A204.1 (cell line): ENCODE results near the gene MAP3K20.
"Not testable (repeated sequence)": the region's sequence is repeated elsewhere in the genome, so short reads cannot be mapped to it uniquely, and the experiment has no call there.

ENCODE experiments used
- FAIRE-seq: peaks from 2 replicates; lab custom pipeline; 2012; peaks lifted over from hg19 to GRCh38; lab: Jason Lieb, UNC

The MAP3K20 gene

GRCh38 chr2:173075781-173076580, at the start of gene MAP3K20:
Gene MAP3K20 (plus strand): TSS chr2:173075846. CDS start chr2:173091032, 15,186 bp downstream.
- FAIRE-seq: no peak

DNA sequence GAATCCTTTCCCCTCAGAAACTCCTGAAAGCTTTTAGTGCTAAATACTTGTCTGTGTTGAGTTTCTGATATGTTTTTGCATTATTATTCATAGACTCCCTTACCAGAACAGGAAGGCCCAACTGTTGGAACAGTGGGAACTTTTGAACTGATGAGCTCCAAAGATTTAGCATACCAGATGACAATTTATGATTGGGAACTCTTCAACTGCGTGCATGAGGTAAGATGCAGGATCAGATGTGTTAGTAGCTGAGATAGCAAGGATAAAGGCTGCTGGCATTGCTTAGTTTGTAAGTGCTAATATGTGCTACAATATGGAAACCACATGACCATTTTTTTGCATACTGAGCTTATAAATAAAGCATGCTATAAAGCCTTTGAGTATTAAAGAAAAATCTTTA, 49.2 kb upstream of the MAP3K20 start:
- FAIRE-seq: no peak

- peak; percentile 94 for FAIRE-seq
Observed at GRCh38 chr2:173027181-173028128, 48.2 kb upstream of the MAP3K20 start.

DNA sequence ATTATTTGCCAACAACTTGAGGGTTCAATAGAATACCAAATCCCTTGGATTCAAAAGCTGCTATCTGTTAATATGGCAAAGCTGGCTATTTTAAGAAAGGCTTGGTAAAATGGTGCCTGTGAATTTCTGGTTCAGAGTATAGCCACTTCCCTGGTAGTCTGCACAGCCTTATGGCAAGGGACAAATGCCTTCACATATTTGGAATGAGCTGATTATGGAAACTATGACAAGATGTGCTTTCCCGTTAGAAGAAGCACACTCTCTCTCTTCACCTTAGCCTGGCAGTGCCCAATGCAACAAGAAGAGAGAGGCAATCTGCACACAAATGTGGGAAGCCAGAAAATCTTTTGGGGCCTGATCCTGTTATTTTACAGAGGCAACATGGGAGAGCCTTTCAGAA, 47.5 kb upstream of the MAP3K20 start:
- no peak for FAIRE-seq

GRCh38 chr2:173028671-173029070, 47.0 kb upstream of the MAP3K20 start:
- FAIRE-seq: no peak

DNA sequence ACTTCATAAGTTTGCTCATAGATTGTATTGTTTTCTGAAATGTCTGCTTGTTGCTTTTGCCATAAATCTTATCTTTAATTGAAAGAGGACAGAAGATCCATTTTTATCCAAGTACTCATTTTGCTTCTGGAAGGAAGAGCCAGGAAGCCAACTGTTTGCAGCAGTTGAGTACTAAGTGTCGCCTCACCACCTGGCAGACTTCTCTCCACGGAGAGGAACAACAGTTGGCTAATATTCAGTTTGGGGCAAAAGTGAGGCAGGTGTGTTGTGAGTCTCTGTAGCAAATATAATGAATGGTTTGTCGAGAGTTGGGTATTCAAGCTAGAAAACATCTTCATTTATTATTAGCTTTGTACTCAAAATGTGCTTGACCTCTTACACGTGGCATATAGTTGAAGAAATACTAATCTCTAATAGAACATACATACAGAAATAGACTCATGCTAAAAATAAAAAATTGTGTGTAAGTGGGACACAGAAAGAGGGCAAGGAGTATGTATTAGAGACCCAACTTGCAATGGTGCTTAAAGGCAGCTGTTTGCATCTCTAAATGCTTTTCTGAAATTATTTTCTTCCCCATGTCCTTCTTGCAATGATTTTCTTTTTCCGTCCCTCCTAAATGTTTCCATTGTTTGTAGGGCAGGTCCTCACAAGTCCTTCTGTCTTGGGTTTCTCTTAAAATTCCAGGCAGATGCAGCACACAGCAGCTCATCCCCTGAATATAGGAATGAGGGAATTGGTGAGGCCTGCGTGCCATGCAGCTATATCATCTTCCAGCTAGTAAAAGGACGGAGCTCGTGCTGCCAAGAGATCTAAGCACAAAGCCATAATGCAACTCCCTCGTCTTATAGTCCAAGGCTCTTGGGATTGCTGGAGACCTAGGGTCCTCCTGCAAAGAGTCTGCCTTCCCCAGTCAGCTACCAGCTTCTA, 44.8 kb upstream of the MAP3K20 start:
- FAIRE-seq: no peak

GRCh38 chr2:173032032-173032431, 43.6 kb upstream of the MAP3K20 start:
- FAIRE-seq: no peak

GRCh38 chr2:173033084-173033483, 42.6 kb upstream of the MAP3K20 start:
- no peak for FAIRE-seq

GRCh38 chr2:173034143-173034542, 41.5 kb upstream of the MAP3K20 start:
- FAIRE-seq: no peak

- no peak for FAIRE-seq
Observed at GRCh38 chr2:173037245-173038120, 38.2 kb upstream of the MAP3K20 start.

DNA sequence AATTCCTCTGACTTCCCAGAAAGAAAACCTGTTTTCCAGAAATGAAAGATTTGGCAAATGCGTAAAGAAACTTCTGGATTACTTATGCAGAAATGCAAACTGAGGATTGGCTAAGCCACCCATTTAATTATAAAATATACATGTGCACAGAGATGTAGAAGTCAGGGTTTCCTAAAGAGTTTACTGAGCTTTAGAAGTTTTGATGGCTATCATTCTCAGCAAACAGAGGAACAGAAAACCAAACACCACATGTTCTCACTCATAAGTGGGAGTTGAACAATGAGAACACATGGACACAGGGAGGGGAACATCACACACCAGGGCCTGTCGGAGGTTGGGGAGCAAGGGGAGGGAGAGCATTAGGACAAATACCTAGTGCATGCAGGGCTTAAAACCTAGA, 37.4 kb upstream of the MAP3K20 start:
- not testable (repeated sequence) for FAIRE-seq

- no peak for FAIRE-seq
Observed at GRCh38 chr2:173040729-173041128, 34.9 kb upstream of the MAP3K20 start.

GRCh38 chr2:173043476-173043875, 32.2 kb upstream of the MAP3K20 start:
- FAIRE-seq: no peak

DNA sequence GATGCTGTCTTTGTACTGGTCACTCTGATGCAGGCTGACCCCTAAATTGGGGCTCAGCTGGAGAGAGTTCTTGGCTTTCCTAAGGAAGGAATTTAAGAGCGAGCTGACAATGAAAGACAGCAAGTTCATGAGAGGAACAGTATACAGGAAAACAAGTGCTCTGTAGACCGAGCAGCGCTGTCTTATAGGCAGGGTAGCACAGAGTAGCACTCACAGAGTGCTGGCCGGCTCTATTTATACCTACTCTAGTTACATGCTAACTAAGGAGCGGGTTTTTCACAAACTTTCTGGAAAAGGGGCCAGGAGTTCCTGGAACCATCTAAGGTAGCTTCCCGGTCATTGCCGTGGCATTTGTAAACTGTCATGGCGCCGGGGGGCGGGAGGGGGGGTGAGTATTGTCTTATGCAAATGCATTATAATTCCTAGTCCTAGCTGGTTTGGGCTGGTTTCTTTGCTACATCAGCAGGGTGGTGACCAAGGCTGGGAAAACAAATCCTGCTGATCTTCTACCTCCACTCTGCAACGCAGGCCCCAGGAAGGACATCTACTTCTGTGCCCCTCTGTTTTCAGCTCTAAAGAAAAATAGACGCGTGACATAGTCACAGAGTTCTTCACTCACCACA, 31.6 kb upstream of the MAP3K20 start:
- FAIRE-seq: no peak

- FAIRE-seq: no peak
Observed at GRCh38 chr2:173044686-173045085, 31.0 kb upstream of the MAP3K20 start.

DNA sequence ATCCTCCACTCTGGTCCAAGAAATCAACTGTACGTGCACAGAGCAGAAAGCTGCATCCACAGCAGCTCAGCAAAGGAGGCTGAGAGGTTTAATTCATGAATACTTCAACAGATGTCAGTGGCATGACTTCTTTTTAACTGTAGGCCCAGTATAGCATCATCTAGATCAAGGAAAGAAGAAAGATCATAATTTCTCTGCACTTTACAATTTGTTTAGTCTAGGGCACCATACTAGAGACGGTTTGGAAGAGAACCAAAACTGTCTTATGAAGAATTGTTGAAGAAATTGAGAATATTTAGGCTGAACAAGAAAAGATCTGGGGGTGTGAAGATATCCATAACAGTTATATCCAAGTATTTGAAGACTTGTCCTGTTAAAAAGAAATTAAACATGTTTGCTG, 30.5 kb upstream of the MAP3K20 start:
- no peak for FAIRE-seq

- no peak for FAIRE-seq
Observed at GRCh38 chr2:173048522-173048896, 27.1 kb upstream of the MAP3K20 start.

- FAIRE-seq: no peak
Observed at GRCh38 chr2:173048897-173049661, 26.6 kb upstream of the MAP3K20 start.

GRCh38 chr2:173049831-173050230, 25.8 kb upstream of the MAP3K20 start:
- FAIRE-seq: no peak

- FAIRE-seq: no peak
Observed at GRCh38 chr2:173050684-173051083, 25.0 kb upstream of the MAP3K20 start.
